CD4-positive, alpha-beta T cell treated with Interleukin-12 subunit alpha and Interleukin-12 subunit beta, for 1 hour (primary cell): ENCODE measurements around the gene GARNL3.

Source experiments
- DNase-seq: peaks from one replicate; pipeline ENCODE4 v3.0.0-alpha.2; 2020

GARNL3 gene

DNA sequence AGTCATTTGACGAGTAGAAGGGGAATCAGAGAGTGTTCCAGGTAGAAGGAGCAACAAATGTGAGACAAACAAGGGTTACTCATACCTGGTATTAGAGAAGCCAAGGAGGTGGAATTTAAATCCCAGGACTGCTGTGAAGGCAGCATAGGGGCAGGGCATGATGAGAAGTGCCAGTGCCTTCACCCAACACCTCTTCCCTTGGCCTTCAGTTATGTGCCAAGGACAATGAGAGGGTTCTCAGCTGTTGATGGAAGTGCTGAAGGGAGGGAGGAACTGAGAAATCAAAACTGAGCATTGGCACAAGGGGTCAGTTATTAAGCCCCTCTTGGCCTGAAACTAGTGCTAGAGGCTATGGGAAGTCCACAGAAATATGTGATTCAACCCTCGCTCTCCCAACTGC lies 50.3 kb downstream of the GARNL3 start:
- DNase-seq, result no peak

DNA sequence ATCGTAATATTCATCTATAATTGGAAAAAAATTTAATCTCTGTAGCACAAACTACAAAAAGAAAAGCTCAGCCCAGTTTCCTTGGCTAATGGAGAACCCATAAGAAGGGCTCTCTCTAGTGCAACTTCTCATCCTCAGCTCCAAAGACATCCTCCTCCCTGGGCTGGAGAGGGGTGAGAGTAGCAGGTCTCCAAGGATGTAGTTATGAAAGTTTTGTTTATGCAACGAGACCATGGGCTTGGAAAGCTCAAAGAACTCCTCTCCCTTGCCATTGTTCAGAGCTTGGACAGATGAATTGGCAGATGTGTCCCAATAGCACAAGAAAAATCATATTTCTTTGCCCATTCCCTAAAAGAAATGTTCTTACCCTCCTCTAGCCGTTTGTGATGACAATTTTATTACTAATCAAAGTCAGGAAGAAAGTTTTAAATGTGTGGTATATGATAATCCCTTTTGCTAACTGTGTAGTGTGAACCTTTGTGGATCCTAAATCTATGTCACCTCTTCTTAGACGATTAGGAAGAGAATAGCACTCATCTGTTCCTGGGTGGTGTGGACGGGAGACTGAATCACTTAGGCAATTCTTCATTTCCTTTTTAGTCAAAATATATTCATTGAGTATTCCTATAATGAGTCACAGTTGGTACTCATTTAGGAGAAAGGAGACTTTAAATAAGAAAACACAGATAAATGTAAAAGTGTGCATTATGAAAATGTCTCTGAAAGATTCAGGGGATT lies 52.2 kb downstream of the GARNL3 start:
- no peak for DNase-seq

DNA sequence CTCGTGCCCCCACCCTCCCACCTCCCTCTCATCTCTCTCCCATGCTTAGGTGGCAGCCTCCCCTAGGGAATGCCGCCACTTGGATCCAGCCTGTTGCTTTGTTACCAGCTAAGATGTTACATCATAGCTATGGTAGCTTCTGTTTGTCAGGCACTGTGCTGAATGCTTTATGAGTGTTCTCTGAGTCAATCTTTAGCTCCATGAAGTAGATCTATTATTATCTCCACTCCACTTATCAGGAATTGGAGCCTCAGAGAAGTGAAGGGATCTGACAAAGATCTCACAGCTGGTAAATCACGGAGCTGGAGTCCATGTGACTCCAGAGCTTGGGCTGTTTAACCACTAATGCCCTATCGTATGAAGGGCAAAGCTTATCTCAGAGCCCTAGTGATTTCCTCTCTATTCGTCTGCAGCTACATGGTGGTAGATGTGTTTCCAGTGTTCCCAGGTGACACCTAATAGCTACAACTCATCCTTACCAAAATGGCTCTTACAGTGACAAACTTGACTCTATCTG lies 54.1 kb downstream of the GARNL3 start:
- no peak for DNase-seq

DNA sequence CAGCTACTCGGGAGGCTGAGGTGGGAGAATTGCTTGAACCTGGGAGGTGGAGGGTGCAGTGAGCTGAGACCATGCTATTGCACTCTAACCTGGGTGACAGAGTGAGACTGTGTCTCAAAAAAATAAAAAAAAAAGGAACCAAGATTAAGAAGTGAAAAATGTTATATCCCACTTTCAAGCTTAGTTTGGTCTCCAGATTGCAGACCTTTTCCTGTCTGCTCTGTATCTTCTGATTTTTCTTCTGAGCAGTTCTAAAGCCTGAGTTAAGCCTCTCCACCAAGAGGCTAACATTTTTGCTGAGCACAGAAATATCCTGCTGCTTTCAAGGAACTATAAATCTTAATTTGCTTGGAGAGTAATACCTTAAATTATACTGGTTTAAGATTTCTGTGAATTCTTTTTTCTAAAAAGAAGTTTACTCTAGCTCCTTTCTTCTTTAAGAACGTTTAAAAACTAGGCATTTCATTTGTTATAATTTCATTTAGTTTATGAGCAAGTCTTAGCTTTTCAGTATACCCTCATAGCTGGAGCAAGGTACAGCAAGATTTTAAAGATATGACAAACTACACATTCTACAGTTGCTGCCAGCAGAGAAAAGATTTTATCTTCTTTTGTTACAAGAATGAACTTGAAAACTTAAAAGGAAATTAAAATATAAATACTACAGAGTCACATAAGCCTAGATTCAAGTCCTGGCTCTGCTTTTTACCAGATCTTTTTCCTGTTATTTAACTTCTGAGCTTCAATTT lies 55.0 kb downstream of the GARNL3 start:
- no peak for DNase-seq

DNA sequence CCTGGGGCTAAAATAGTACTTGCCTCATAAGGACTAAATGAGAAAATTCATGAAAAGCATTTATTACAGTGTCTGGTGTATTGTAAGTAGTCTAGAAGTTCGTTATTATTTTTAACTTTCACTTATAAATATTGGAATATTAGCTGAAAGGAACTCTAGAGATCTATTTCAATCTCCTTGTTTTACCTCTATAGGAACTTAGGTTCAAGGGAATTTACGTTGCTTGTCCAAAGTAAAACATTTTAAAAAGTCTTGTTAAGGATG lies 55.5 kb downstream of the GARNL3 start:
- no peak for DNase-seq

DNA sequence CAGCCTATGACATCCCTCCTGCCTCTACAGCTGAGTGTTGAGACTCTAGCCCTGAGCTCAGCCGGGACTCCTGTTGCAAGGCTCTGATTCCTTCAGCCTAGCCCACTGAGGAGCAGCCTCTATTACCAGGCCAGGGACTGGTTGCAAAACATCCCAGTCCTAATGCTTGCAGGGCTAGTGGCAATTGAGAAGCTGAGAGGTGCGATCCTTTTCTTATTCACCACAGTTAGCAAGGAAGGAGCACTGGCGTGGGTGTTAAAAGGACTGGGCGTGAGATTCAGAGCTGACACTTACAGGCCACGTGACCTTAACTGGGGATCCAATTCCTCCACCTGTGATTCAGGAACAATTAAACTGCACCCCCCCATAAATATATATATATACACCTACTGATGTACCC lies 58.8 kb downstream of the GARNL3 start:
- DNase-seq, result no peak

DNA sequence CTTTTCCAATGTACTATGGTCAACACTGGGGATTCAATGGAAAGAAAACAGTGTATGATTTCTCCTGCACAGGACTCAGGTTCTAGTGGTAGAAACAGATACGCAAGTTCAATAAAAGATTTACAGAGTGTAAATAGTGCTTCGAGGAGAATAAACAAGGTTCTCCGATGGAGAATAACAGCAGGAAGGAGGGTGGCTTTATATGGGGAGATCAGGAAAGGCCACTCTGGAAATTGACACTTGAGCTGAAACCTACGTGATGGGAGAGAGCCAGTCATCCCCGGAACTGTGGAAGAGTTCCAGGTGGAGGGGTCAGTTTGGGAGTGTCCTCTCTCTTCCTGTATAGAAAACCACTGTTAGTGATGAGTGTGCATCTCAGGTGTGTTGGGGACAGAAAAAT lies 65.9 kb downstream of the GARNL3 start:
- no peak for DNase-seq

DNA sequence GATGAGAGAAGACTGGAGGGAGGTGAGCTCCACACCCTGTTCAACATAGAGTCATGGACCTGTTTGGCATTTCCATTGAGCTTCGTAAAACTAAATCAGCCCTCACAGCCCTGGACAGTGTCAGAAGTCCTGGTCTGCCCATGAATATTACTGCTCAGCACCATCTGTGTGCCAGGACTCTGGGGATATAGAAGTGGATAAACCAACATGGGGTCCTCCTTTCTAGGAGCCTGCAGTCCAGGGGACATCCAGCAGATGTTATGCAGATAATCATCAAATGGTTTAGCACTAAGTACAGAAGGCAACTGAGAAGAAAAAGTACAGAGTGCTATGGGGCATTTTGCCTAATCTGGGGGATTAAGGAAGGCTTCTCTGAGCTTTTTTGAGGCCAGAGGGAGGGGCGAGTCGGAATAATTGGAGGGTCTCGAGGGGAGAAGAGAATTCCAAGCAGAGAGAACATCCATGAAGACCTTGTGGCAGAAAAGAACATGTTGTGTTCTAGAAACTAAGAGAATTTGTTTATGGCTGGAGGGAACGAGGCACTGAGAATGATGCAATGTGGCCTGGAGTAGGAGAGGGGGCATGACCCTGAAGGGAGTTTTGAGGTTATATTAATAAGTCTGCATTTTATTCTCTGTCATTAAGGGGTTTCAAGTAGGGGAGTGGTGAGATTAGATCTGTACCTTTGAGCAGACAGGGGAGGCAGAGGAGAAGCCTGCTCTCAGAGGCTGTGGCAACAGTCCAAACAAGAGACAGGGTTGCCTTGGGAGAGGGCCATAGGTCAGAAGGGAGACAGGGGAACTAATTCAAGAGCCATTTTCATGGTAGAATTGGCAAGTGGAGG lies 68.9 kb downstream of the GARNL3 start:
- no peak for DNase-seq

DNA sequence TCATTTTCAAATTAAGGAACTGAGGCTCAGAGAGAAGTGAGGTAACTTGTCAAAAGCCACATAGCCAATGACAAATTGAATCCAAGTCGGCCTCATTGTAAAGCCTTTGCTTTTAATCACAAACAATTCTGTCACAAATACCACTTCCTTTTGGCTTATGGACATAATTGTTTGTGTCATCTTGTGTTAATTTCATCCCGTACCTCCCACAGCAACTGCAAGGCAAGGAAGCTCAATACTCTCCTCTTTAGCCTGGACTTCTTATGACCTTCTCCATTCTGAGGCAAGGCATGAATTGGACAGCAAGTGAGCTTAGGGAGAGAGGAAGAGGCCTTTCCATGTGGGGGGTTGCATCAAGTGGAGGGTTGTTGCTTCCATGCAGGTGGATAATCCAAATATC lies 70.2 kb downstream of the GARNL3 start:
- DNase-seq, result no peak

DNA sequence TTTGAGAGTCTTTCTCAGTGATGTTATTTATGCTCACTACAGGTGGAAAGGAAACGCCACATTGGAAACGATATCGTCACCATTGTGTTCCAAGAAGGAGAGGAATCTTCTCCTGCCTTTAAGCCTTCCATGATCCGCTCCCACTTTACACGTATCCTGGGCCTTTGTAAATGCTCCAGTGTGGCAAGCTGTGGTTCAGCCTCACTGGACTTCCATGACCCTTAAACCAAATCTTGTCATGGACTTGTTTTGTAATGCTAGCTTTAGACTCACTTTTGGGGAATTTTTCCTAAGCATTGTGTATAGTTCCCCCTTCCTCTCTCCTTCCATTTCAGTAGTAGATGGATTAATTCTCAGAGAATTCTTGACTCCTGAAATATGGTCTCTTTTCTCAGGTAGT lies 71.5 kb downstream of the GARNL3 start:
- no peak for DNase-seq

DNA sequence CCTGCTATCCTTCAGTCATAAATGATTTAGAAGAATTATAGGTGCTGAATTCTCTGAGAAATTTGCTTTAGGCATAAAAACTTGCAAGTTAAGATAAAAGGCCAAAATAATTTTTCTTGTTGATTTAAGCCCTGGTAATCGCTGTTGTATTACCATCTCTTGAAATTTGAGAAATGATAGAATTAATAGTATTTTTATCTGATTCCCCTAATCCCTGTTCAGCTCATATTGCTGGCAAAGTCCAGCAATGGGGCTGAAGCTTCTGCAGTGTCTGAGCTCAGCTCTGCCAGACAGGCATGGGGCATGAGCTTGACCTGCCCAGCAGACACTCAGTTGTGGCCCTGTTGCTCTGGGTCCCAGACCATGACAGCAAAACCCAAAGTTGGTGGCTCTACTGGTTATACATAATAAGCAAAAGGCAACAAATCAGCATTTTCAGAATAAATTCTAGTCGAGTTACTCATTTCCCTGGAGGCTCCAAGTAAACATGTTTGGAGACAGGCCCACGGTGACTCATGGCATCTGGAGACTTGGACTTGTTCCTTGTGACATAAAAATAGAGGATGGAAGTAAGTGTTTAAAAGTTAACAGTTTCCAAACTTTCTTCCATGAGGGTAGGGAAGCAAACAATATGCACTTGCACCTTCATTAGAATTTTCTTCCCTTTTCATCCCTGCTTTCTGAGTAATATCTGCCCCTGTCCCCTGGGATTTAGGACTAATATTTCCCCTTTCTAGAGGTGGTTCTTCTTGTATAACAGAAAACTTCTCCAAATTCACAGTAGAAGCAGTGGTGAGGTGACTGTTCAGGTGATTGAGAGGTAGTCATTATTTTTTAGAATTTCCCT lies 72.2 kb downstream of the GARNL3 start:
- DNase-seq, result no peak

DNA sequence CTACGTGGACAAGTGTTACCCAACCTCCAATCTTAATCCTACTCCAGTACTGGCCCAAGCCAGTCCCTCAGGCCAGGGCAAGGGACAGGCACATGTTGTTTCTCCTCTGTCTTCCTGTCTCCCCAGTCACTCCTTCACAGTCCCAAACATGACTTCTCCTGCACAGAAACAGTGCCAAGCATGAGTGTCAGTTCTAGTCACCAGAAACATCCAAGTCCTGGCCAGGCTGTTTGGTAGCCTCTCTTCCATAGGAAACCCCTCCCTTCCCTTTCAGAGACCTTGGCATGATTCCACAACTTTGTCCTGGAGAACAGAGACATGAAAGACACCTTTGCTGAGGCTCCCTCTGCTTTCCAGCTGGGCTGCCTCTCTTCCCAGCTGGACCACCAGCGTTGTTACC lies 76.1 kb downstream of the GARNL3 start:
- no peak for DNase-seq

DNA sequence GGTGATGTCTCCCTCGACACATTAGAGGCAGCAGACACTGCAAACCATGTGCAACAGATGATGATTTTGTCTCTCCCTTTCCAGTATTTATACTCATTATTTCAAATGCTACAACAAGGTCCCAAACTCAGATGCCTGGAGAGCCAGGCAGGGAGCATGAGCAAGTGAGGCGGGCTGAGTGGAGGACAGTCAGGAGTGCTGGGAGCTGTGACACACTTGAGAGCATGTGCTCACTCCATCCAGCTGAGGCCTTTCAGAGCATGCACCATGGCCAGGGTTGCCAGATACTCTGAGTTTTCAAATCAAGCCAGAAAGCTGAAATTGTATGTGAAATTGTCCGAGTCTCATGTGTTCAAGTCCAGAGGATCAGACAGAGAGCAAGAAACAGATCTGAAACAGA lies 76.6 kb downstream of the GARNL3 start:
- DNase-seq, result no peak

DNA sequence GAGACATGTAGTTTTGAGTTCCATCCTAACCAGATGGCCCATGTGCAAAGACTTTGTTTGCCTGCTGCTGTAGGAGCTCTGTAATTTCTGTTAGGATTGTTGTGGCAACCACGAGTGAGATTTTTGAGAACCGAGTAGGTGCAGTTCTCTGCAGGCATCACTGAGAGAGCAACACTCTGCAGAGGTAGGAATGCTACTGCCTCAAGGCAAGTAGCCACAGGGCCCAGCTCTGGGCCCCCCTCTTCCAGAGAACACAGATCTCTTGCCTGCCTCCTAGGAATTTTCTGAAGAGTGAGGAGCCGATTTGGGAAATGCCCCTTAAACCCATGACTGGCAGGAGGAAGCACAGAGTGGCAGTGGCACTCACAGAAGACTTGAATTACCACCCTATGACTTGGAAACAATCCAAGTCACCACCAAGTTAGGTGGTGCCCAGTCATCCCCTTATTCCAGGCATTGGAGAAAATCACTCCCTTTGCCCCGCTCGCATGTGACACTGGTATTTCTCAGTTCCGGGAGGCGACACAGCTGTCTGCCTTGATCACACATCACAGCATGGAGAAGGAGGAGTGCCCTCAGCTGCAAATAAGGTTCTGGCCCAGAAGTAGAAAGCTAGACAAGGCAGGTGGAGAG lies 79.9 kb downstream of the GARNL3 start:
- DNase-seq, result no peak

DNA sequence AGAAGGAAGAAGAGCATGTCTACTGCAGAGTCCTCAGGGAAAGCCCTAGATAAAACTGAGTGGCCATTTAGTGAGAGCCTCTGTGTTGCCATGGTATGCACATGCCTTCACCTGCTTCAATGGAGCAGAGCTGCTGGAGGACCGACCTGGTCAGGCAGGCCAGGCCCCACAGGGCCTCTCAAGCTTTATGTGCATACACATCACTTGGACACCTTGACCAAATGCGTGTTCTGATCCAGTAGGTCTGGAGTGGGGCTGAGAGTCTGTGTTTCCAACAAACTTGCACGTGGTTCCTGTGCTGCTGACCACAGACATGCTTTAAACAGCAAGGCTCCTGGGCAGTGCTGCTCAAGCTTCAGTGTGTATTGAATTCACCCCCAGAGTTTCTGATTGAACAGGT lies 81.0 kb downstream of the GARNL3 start:
- no peak for DNase-seq

DNA sequence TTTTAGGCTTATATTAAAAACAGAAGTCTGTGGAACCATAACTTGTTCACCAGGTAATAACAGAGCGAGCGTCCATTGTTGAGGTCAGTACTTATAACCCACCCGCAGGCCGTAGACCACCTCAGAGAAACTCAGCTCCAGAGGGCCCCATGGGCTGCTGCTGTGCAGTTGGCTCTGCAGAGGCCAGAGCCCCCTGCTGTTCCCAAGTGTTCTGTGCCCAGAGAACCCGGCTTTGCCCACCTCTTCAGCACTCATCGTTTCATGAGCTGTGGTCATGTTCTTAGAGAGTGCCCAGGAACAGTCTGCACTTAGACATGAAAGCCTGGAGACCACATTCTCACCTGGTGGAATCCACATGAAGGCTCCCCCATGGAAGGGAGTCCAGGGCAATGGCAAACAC lies 82.0 kb downstream of the GARNL3 start:
- DNase-seq, result no peak

DNA sequence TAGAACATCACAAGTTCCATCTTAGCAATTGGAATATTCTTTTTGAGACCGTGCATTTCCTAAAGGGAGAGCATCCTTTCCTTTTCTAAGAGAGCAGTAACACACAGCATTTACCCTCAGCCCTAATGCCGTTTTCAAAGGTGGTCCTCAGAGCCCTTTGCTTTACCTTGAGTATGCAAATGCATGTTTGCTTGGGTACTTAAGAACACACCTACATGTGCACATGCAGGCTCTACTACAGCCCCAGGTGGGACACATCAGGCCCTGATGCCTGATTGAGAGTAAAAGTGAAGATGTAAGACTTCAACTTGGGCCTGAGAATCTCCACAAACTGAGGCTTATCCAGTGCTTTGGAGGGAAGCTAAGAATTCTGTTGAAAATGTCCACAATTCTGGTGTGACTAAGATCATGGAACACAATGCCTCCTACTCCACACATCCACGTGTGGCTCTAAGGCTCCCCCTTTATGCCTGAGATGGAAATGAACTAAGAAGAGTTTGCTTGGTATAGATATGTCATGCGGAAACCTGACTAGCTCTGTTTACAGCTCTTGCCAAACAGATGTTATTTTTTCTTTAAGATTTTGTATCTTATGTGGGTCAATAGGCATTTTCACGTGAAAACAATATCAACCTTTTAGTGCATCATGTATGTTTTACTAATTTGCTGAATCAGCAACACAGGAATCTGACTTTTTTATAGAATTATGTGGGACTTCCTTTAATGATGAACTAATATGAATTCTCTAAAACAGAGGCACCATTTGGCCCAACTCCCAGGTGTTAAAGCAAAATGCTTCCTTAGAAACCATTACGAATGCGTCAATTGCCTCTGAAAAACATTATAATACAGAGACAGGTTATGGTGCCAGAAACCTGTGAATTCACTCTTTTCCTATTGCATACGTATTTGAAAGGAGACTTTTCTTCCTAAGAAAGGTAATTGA lies 83.5 kb downstream of the GARNL3 start:
- no peak for DNase-seq

DNA sequence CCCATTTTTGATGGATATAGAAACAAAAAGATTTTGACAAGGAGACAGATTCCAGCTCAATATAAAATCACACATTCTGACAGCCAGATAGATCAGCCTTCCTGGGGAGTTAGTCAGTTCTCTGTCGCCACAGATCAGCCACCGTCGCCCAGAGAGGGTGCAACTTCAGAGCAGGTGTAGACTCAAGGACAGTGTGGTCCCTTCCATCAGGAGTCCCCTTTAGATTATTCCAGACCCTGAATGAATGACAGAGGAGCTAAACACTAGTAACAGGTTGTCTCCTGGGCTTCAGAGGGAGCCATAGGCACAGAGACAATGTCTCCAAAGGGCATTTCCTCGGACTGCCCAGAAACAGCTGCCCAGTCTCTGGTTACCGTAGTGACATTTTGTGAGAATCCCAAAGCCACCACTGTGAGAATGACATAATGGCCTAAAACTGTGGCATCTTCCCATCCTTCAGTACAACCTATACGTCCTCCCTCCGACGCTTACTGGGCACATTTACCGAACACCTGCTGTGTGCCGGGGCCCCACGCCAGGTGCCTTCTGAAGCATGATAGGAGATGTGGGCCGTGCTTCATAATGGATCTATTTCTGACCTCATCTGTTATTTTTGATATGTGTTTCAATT lies 85.0 kb downstream of the GARNL3 start:
- no peak for DNase-seq

DNA sequence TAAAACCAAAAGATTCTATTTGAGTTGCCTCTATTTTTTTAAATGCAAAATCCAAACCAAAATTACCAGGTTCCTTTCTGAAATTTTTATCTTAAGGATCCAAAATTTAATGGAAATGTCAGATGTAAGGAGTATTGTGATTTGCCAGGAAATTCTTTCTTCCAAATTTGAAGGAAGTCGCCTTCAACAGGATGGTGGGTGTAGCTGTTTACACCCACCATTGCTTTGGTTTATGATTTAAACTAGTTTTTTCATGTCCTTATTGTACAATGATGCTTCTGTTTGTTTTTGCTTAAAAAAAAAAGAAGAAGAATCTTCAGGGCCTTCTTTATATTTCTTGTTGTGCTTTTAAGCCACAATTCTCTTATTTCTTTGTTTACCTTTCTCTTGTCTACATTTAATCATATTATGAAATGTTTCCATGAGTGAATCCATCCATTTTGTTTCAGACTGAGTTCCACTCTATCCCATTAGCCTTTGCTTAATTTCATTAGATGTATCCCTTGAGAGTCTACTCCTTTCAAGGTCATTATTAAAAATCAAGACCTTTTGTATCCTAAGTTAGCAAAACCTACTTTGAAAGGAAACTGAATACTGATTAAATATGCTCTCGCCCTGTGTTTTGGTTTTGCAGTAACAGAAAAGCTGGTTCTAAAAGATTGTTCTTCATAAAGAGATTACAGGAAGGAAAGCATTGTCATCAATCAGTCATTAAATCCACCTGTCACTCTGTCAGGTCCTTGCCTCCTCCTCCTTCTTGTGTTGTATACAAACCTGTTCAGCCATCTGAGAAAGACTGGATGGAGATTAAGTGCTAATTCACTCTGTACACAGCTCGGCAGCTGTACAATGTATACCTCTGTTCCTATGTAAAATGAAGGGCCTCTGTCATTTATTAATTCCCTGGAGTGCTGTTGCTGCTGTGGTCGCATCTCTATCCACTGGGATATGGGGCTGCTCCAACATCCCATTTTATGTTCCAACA lies 86.9 kb downstream of the GARNL3 start:
- no peak for DNase-seq
